GM12878 (cell line): Measurements from ENCODE around the gene LAMC3. TPM values are rescaled to one million over a fixed set of nuclear protein-coding genes. Genes with fewer than 3 reads are reported as not detected.

Experiments
- ATAC-seq: fragments of 200-7000 bp; cut with Tn5 transposase; 3 replicates; pipeline ENCODE4 v1.9.1; 2020; ENCODE audit warnings: mild to moderate bottlenecking, moderate library complexity
- BruUV-seq: library from RNA; stranded (reverse); fragments of 400-500 nt; replicated peaks from 2 replicates; lab custom pipeline; 2021; lab: Mats Ljungman, UMichigan
- CTCF ChIA-PET: fragments of 300-600 bp; sonication (Branson Sonifier 250); formaldehyde crosslinking; extraction: SDS; loops from one replicate; lab custom pipeline; 2021; ENCODE audit warnings: inconsistent platforms; lab: Yijun Ruan, JAX
- POLR2A ChIA-PET: fragments of 350-600 bp; formaldehyde crosslinking; extraction: SDS; loops from one replicate; lab custom pipeline; 2021; ENCODE audit warnings: inconsistent platforms; lab: Charles Lee
- RAD21 ChIA-PET: fragments of 300-600 bp; sonication (Branson Sonifier 250); formaldehyde crosslinking; loops from one replicate; lab custom pipeline; 2023; ENCODE audit warnings: antibody characterized with exemption; ENCODE audit not compliant: unreplicated experiment; lab: Charles Lee
- SMC1A ChIA-PET: fragments of 300-600 bp; sonication (Branson Sonifier 250); formaldehyde crosslinking; loops from one replicate; lab custom pipeline; 2023; ENCODE audit not compliant: unreplicated experiment, uncharacterized antibody; lab: Charles Lee
- DNase-seq: peaks from one replicate; pipeline ENCODE4 v3.0.0-alpha.2; 2011; ENCODE audit warnings: low read depth, low spot score
- FAIRE-seq: peaks from 3 replicates; lab custom pipeline; 2011; peaks lifted over from hg19 to GRCh38; lab: Jason Lieb, UNC
- H2AFZ ChIP-seq: 2 replicates; pipeline ENCODE4 v1.6.0; 2011; ENCODE audit warnings: low read depth, low read length, control low read depth; ENCODE audit not compliant: control insufficient read depth
- H3K27ac ChIP-seq: 2 replicates; pipeline ENCODE4 v1.5.1; 2011; ENCODE audit warnings: control low read depth; ENCODE audit not compliant: control insufficient read depth, insufficient read depth
- H3K27me3 ChIP-seq, 2 experiments: replicated peaks in 1 of 2; 2 replicates each; pipeline versions ENCODE4 v1.6.0 to v1.6.1; 2011; ENCODE audit warnings: low read length in 1 of 2; ENCODE audit not compliant: control insufficient read depth in 2 of 2, insufficient read depth in 2 of 2
- H3K36me3 ChIP-seq, 2 experiments: 2 replicates each; pipeline ENCODE4 v1.5.1; 2011; ENCODE audit warnings: low read length in 1 of 2; ENCODE audit not compliant: control insufficient read depth in 2 of 2, insufficient read depth in 2 of 2
- H3K4me1 ChIP-seq: 2 replicates; pipeline ENCODE4 v1.6.1; 2011; ENCODE audit warnings: mild to moderate bottlenecking, low read length, moderate library complexity, mixed read lengths; ENCODE audit not compliant: control insufficient read depth, insufficient read depth
- H3K4me2 ChIP-seq: 2 replicates; pipeline ENCODE4 v1.6.0; 2011; ENCODE audit warnings: control low read depth; ENCODE audit not compliant: control insufficient read depth, insufficient read depth
- H3K4me3 ChIP-seq: fragments of 200-600 bp; sonication (generic); 2 replicates; pipeline ENCODE4 v1.5.1; 2016
- H3K79me2 ChIP-seq: 2 replicates; pipeline ENCODE4 v1.6.0; 2011; ENCODE audit warnings: low read length; ENCODE audit not compliant: control insufficient read depth, insufficient read depth
- H3K9ac ChIP-seq: 2 replicates; pipeline ENCODE4 v1.8.0; 2011; ENCODE audit warnings: low read length, control low read depth, mixed read lengths; ENCODE audit not compliant: control insufficient read depth, insufficient read depth
- H3K9me3 ChIP-seq: replicated peaks from 3 replicates; pipeline ENCODE4 v1.5.1; 2011; ENCODE audit warnings: mild to moderate bottlenecking, low read length; ENCODE audit not compliant: control insufficient read depth, insufficient read depth
- H4K20me1 ChIP-seq: 2 replicates; pipeline ENCODE4 v1.6.0; 2011; ENCODE audit not compliant: control insufficient read depth, insufficient read depth
- PAX8 ChIP-seq: fragments of 450-650 bp; IDR thresholded peaks from 2 replicates; pipeline ENCODE4 v1.6.1; 2017; ENCODE audit warnings: mild to moderate bottlenecking, moderate library complexity
- WGBS: methylation state at CpG from one replicate; pipeline ENCODE4 v1.1.6; 2016; ENCODE audit warnings: low lambda C conversion rate; ENCODE audit not compliant: insufficient replicate concordance, insufficient coverage; ENCODE audit errors: missing lambda C conversion rate; 5-methylcytosine and 5-hydroxymethylcytosine counted together
- in situ Hi-C: fragments of 300-500 bp; cut with MboI; formaldehyde crosslinking; loops from 9 replicates; pipeline ENCODE4 v1.14.3; 2018; ENCODE audit warnings: mixed read lengths
- intact Hi-C: fragments of 100-400 bp; cut with micrococcal nuclease; formaldehyde crosslinking; loops from one replicate; pipeline ENCODE4 v1.14.2; 2022; ENCODE audit not compliant: unreplicated experiment
- polyA plus RNA-seq, 11 experiments: library from polyadenylated mRNA; depleted of rRNA in 4 of 11; unstranded in 6 of 11; stranded (reverse) in 5 of 11; fragments of >200 nt; fragmentation: Nextera tagmentation in 4 of 11; fragmentation: Illumina TruSeq in 1 of 11; extraction: Ambion mirVana in 4 of 11; extraction: Trizol in 1 of 11; gene quantifications; 1 replicate in 1 of 11; 2 replicates in 10 of 11; pipeline versions ENCODE4 v1.2.1 to v1.2.3, GENCODE V29; 2011 to 2016; ENCODE audit warnings: inconsistent platforms in 2 of 11, missing spikeins in 2 of 11, low read depth in 1 of 11
- total RNA-seq, 4 experiments: library from RNA; depleted of rRNA in 3 of 4; stranded (reverse); fragments of >200 nt in 3 of 4; fragmentation: Illumina TruSeq in 1 of 4; extraction: Trizol in 1 of 4; gene quantifications; 2 replicates each; pipeline versions ENCODE4 v1.2.1 to v1.2.3, GENCODE V29; 2013 to 2021
- TF ChIP-seq, protein P1 (sequence below): fragments of 450-650 bp; IDR thresholded peaks from 2 replicates; pipeline ENCODE4 v1.6.1; 2017; ENCODE audit warnings: mild to moderate bottlenecking, moderate library complexity
- TF ChIP-seq, protein P2 (sequence below): fragments of 150-350 bp; IDR thresholded peaks from 2 replicates; pipeline ENCODE4 v1.6.1; 2016; ENCODE audit warnings: low read depth, low read length

LAMC3 gene
- total and polyA plus RNA-seq, 10 of the 15 experiments (the other 5 are each of a cell fraction or from before 2014, with no cell fraction given) = under 0.01 to 0.08 TPM; not detected in 8

DNA sequence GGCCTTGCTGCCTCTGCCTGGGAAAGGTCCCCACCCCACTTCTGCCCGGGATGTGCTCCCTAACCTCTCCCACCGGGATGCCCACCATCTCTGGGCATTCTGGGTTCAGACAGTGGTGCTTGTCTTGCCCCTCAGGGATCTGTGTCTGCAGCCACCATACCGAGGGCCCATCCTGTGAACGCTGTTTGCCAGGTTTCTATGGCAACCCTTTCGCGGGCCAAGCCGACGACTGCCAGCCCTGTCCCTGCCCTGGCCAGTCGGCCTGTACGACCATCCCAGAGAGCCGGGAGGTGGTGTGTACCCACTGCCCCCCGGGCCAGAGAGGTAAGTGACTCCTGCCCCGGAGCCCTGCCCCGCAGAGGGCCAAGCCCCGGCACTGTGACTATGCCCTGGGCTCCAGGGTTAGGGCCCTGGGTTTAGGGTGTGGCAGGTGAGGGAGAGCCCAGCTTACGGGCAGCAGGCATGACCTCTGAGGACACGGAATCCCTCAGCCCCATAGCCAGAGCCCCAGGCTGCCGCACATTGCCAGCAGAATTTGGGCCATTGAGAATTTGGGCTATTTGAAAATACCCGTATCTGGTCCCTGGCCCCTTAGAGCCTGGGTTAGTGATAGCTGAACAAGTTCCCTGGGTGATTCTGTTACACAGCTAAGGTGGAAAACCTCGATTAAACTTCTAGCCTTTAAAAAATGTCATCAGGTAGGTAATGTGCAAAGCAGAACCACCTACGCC is 52.1 kb downstream of the LAMC3 start:
- no peak overlapping the region for H3K4me2 ChIP-seq
- ChIA-PET SMC1A (no interaction called here), CTCF (interaction anchor here (1.1 to 1.4 kb wide), 2 partner anchors 10 to 275 kb away, joined by 4 to 5 read pairs; no protein-coding TSS in a partner anchor), RAD21 (no interaction called here), POLR2A (no interaction called here)
- no peak for FAIRE-seq
- no peak for ATAC-seq
- H3K27ac ChIP-seq = no peak overlapping the region
- no peak overlapping the region for H3K9ac ChIP-seq
- BruUV-seq = no TSS peak
- no peaks in the 10 kb centered on the region for H3K27me3 ChIP-seq
- no peak for DNase-seq
- no peaks in the 10 kb centered on the region for H3K36me3 ChIP-seq
- in situ Hi-C loops (no loop called here), intact Hi-C loops (no loop called here)
- no peaks in the 10 kb centered on the region for H3K9me3 ChIP-seq
- H2AFZ ChIP-seq = no peak overlapping the region
- H3K4me3 ChIP-seq = no peak overlapping the region
- no peaks in the 10 kb centered on the region for H4K20me1 ChIP-seq
- H3K4me1 ChIP-seq = no peaks in the 10 kb centered on the region
- TF ChIP-seq PAX8 = no peak
- TF ChIP-seq, protein P1, sequence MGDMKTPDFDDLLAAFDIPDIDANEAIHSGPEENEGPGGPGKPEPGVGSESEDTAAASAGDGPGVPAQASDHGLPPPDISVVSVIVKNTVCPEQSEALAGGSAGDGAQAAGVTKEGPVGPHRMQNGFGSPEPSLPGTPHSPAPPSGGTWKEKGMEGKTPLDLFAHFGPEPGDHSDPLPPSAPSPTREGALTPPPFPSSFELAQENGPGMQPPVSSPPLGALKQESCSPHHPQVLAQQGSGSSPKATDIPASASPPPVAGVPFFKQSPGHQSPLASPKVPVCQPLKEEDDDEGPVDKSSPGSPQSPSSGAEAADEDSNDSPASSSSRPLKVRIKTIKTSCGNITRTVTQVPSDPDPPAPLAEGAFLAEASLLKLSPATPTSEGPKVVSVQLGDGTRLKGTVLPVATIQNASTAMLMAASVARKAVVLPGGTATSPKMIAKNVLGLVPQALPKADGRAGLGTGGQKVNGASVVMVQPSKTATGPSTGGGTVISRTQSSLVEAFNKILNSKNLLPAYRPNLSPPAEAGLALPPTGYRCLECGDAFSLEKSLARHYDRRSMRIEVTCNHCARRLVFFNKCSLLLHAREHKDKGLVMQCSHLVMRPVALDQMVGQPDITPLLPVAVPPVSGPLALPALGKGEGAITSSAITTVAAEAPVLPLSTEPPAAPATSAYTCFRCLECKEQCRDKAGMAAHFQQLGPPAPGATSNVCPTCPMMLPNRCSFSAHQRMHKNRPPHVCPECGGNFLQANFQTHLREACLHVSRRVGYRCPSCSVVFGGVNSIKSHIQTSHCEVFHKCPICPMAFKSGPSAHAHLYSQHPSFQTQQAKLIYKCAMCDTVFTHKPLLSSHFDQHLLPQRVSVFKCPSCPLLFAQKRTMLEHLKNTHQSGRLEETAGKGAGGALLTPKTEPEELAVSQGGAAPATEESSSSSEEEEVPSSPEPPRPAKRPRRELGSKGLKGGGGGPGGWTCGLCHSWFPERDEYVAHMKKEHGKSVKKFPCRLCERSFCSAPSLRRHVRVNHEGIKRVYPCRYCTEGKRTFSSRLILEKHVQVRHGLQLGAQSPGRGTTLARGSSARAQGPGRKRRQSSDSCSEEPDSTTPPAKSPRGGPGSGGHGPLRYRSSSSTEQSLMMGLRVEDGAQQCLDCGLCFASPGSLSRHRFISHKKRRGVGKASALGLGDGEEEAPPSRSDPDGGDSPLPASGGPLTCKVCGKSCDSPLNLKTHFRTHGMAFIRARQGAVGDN = no peak
- TF ChIP-seq, protein P2, sequence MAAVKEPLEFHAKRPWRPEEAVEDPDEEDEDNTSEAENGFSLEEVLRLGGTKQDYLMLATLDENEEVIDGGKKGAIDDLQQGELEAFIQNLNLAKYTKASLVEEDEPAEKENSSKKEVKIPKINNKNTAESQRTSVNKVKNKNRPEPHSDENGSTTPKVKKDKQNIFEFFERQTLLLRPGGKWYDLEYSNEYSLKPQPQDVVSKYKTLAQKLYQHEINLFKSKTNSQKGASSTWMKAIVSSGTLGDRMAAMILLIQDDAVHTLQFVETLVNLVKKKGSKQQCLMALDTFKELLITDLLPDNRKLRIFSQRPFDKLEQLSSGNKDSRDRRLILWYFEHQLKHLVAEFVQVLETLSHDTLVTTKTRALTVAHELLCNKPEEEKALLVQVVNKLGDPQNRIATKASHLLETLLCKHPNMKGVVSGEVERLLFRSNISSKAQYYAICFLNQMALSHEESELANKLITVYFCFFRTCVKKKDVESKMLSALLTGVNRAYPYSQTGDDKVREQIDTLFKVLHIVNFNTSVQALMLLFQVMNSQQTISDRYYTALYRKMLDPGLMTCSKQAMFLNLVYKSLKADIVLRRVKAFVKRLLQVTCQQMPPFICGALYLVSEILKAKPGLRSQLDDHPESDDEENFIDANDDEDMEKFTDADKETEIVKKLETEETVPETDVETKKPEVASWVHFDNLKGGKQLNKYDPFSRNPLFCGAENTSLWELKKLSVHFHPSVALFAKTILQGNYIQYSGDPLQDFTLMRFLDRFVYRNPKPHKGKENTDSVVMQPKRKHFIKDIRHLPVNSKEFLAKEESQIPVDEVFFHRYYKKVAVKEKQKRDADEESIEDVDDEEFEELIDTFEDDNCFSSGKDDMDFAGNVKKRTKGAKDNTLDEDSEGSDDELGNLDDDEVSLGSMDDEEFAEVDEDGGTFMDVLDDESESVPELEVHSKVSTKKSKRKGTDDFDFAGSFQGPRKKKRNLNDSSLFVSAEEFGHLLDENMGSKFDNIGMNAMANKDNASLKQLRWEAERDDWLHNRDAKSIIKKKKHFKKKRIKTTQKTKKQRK = no peak
- no peaks in the 10 kb centered on the region for H3K79me2 ChIP-seq
- WGBS = 40% methylated on average over 21 of the region's 21 CpGs
